ENCODE data around the gene CPT1B. TPM values are rescaled to one million over a fixed set of nuclear protein-coding genes. Genes with fewer than 3 reads are reported as not detected.

CPT1B gene
- total RNA-seq, 1 donor from 2014 or later: 32.7 TPM

DNA sequence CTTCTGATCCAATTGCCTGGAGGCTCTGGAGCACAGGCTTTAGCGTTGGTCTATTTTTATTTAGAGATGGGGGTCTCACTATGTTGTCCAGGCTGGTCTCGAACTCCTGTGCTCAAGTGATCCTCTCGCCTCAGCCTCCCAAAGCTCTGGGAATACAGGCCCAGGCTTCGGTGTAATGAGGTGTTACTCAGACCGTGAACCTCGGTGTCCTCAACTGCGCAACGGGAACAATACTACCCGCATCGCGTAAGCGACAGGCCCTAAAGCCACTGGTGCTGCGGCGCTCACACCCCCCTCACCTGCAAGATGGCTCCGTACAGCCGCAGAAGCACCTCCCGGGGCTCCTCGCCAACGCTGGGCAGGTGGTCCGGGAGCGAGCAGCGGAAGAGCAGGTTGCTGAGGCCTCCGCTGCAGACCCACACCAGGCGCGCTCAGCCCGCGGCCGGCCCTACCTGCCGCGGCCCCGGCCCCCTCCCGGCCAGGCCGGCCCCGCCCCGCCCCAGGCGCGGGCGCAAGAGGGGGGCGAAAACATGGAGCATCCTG, 3.8 kb upstream of the CPT1B start:
- no peak for TF ChIP-seq EZH2 (IDR thresholded peaks at IDR 0.05; ENCODE audit: insufficient read depth, low read length)
- FAIRE-seq (no peak), DNase-seq (ENCODE audit: low read depth) (peak; percentile 3)
- H3K79me2 ChIP-seq (ENCODE audit: insufficient read depth, low read length): peaks cover 6% of the 10 kb centered on the region
- Mint-ChIP-seq H3K4me3 (ENCODE audit: unreplicated experiment) (peak overlapping the region; percentile 88), H3K4me1 (ENCODE audit: low read depth, unreplicated experiment) (peaks cover 3% of the 10 kb centered on the region), H3K9me3 (ENCODE audit: unreplicated experiment) (no peaks in the 10 kb centered on the region), H3K27ac (ENCODE audit: unreplicated experiment) (peak overlapping the region; percentile 69), H3K36me3 (ENCODE audit: low read depth, unreplicated experiment) (peaks cover 5% of the 10 kb centered on the region), H3K27me3 (ENCODE audit: low read depth, unreplicated experiment) (peaks cover 13% of the 10 kb centered on the region)
- H3K4me2 ChIP-seq (ENCODE audit: low read length): peak overlapping the region; percentile 97
- H3K27ac ChIP-seq (ENCODE audit: low read depth, low read length): peak overlapping the region; percentile 88
- H3K36me3 ChIP-seq (ENCODE audit: insufficient read depth, low read length): no peaks in the 10 kb centered on the region
- no peaks in the 10 kb centered on the region for H4K20me1 ChIP-seq (ENCODE audit: insufficient read depth, low read length)
- peak overlapping the region; percentile 99 for H2AFZ ChIP-seq (ENCODE audit: low read depth, low read length)
- peak overlapping the region; percentile 75 for H3K4me3 ChIP-seq (ENCODE audit: insufficient read depth, low read depth, low read length)
- H3K27me3 ChIP-seq (ENCODE audit: insufficient read depth, low read length): peaks cover 5% of the 10 kb centered on the region
- peaks cover 14% of the 10 kb centered on the region for H3K4me1 ChIP-seq (ENCODE audit: insufficient read depth, low read length)
- H3K9ac ChIP-seq (ENCODE audit: low read length): peak overlapping the region; percentile 93
- H3K9me3 ChIP-seq (ENCODE audit: insufficient read depth, low read depth, low read length): no peaks in the 10 kb centered on the region

DNA sequence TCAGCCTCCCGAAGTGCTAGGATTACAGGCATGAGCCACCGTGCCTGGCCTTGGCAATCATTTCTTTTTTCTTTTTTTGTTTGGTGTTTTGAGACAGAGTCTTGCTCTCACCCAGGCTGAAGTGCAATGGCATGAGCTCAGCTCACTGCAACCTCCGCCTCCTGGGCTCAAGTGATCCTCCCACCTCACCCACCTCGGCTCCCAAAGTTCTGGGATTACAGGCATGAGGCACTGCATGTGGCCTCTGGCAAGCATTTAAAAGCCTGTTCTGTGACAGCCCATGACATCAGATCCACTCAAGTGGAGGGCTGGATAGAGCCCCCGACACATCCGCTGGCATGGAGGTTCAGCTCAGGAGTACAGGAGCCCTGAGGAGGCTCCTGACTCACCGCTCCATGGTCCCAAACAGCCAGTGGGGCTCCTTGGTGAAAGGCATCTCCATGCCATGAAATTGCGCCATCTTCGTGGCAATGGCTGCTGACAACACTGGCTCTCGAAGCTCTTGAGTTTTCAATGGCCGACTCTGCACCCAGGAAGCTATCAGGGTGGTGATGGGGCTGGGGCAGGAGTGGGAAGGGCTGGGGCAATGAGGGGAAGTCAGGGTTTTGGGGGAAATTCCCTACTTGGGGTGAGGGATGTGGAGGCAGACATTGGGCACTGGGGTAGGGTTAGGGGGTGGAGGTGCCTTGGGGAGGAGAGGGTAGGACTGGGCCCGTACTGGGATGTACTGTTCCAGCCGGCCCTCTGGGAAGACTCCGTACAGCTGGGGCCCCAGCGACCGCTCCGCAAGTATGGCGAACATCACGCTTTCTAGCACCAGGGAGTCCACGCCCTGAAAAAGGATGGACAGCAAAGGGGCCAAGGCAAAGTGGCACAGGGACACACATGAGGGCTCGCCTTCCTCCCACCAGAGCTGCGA, 3.1 kb upstream of the CPT1B start:
- Mint-ChIP-seq H3K27me3 (ENCODE audit: low read depth, unreplicated experiment) (peaks cover 6% of the 10 kb centered on the region), H3K4me3 (ENCODE audit: unreplicated experiment) (peak overlapping the region; percentile 88), H3K36me3 (ENCODE audit: low read depth, unreplicated experiment) (peaks cover 4% of the 10 kb centered on the region), H3K4me1 (ENCODE audit: low read depth, unreplicated experiment) (peaks cover 3% of the 10 kb centered on the region), H3K27ac (ENCODE audit: unreplicated experiment) (peak overlapping the region; percentile 80), H3K9me3 (ENCODE audit: unreplicated experiment) (no peaks in the 10 kb centered on the region)
- H3K27ac ChIP-seq (ENCODE audit: low read depth, low read length): no peak overlapping the region
- no peaks in the 10 kb centered on the region for H3K9me3 ChIP-seq (ENCODE audit: insufficient read depth, low read depth, low read length)
- no peaks in the 10 kb centered on the region for H4K20me1 ChIP-seq (ENCODE audit: insufficient read depth, low read length)
- no peaks in the 10 kb centered on the region for H3K36me3 ChIP-seq (ENCODE audit: insufficient read depth, low read length)
- H3K9ac ChIP-seq (ENCODE audit: low read length): peak overlapping the region; percentile 93
- DNase-seq (ENCODE audit: low read depth) (no peak), FAIRE-seq (no peak)
- peaks cover 8% of the 10 kb centered on the region for H3K27me3 ChIP-seq (ENCODE audit: insufficient read depth, low read length)
- H3K4me1 ChIP-seq (ENCODE audit: insufficient read depth, low read length): peaks cover 14% of the 10 kb centered on the region
- peaks cover 6% of the 10 kb centered on the region for H3K79me2 ChIP-seq (ENCODE audit: insufficient read depth, low read length)
- peak overlapping the region; percentile 75 for H3K4me3 ChIP-seq (ENCODE audit: insufficient read depth, low read depth, low read length)
- TF ChIP-seq, protein P1, sequence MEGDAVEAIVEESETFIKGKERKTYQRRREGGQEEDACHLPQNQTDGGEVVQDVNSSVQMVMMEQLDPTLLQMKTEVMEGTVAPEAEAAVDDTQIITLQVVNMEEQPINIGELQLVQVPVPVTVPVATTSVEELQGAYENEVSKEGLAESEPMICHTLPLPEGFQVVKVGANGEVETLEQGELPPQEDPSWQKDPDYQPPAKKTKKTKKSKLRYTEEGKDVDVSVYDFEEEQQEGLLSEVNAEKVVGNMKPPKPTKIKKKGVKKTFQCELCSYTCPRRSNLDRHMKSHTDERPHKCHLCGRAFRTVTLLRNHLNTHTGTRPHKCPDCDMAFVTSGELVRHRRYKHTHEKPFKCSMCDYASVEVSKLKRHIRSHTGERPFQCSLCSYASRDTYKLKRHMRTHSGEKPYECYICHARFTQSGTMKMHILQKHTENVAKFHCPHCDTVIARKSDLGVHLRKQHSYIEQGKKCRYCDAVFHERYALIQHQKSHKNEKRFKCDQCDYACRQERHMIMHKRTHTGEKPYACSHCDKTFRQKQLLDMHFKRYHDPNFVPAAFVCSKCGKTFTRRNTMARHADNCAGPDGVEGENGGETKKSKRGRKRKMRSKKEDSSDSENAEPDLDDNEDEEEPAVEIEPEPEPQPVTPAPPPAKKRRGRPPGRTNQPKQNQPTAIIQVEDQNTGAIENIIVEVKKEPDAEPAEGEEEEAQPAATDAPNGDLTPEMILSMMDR (IDR thresholded peaks at IDR 0.05; ENCODE audit: insufficient read depth, low read depth, low read length): no peak
- TF ChIP-seq EZH2 (IDR thresholded peaks at IDR 0.05; ENCODE audit: insufficient read depth, low read length): no peak
- H2AFZ ChIP-seq (ENCODE audit: low read depth, low read length): no peak overlapping the region
- H3K4me2 ChIP-seq (ENCODE audit: low read length): peak overlapping the region; percentile 97

DNA sequence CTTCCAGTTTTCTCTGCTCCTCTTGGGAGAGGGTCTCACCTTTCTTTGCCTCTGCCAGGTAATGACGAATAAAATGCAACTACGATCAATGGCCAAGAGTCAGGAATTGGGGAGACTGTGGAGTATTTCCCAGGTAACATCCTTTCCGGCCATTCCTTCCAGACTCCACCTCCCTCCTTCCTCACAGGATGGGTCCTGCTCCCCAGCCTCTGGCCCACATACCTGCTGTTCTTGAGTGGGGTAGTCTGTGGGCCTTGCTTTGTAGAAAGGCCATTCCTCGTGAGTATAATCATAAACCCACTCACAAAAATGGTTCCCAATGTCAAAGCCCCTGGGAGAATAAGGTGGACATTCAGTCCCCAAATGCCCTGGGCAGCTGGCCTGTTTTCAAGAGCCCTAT, 1.5 kb upstream of the CPT1B start:
- no peak overlapping the region for H2AFZ ChIP-seq (ENCODE audit: low read depth, low read length)
- H3K9me3 Mint-ChIP-seq (ENCODE audit: unreplicated experiment): no peaks in the 10 kb centered on the region
- no peak overlapping the region for H3K27ac Mint-ChIP-seq (ENCODE audit: unreplicated experiment)
- H3K27me3 Mint-ChIP-seq (ENCODE audit: low read depth, unreplicated experiment): no peaks in the 10 kb centered on the region
- peaks cover 3% of the 10 kb centered on the region for H3K4me1 Mint-ChIP-seq (ENCODE audit: low read depth, unreplicated experiment)
- H3K4me3 Mint-ChIP-seq (ENCODE audit: unreplicated experiment): no peak overlapping the region
- peaks cover 14% of the 10 kb centered on the region for H3K4me1 ChIP-seq (ENCODE audit: insufficient read depth, low read length)
- no peaks in the 10 kb centered on the region for H4K20me1 ChIP-seq (ENCODE audit: insufficient read depth, low read length)
- no peak overlapping the region for H3K4me2 ChIP-seq (ENCODE audit: low read length)
- DNase-seq (ENCODE audit: low read depth) (no peak), FAIRE-seq (no peak)
- no peak overlapping the region for H3K4me3 ChIP-seq (ENCODE audit: insufficient read depth, low read depth, low read length)
- H3K9ac ChIP-seq (ENCODE audit: low read length): no peak overlapping the region
- peaks cover 3% of the 10 kb centered on the region for H3K36me3 Mint-ChIP-seq (ENCODE audit: low read depth, unreplicated experiment)
- peaks cover 8% of the 10 kb centered on the region for H3K27me3 ChIP-seq (ENCODE audit: insufficient read depth, low read length)
- H3K79me2 ChIP-seq (ENCODE audit: insufficient read depth, low read length): peaks cover 6% of the 10 kb centered on the region
- no peak overlapping the region for H3K27ac ChIP-seq (ENCODE audit: low read depth, low read length)
- no peaks in the 10 kb centered on the region for H3K36me3 ChIP-seq (ENCODE audit: insufficient read depth, low read length)
- no peak for TF ChIP-seq EZH2 (IDR thresholded peaks at IDR 0.05; ENCODE audit: insufficient read depth, low read length)
- H3K9me3 ChIP-seq (ENCODE audit: insufficient read depth, low read depth, low read length): no peaks in the 10 kb centered on the region
